Measurements from ENCODE around the gene HES7. TPM values are rescaled to one million over a fixed set of nuclear protein-coding genes. Genes with fewer than 3 reads are reported as not detected.

The HES7 gene
- total and polyA plus RNA-seq, 9 of the 15 experiments (the other 6 are each of a cell fraction or from before 2014, with no cell fraction given), result 0.03 to 1.7 (median 0.14) TPM; not detected in 1

DNA sequence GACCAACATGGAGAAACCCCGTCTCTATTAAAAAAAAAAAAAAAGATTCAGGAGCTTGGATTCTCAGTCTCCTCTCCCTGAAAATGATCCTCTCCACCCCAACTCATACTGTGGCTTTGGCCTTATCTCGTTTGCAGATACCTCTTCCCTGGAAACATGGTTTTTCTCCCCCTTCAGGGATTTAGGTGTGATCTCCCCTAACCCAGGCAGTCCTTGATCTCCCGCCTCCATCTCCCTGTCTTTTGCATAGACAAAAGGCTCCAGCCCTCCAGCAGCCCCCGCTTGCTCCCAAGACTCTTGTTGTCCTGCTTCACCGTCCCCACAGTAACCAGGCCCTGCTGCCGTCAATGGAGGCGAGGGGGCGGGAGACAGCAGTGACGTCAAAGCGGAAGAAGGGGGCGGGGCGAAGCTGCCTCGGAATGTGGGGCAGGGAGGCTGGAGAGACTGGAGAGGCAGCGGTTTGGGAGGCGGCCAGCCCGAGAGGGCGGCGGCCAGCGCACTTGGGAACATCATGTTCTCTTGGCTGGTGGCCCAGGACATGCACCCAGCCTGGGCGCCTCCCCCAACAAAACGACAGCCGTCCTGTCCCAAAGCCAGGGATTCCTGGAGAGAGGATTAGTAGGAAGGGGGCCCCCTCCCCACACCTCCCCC lies 30.2 kb upstream of the HES7 start (continued):
- TF ChIP-seq, protein P1, sequence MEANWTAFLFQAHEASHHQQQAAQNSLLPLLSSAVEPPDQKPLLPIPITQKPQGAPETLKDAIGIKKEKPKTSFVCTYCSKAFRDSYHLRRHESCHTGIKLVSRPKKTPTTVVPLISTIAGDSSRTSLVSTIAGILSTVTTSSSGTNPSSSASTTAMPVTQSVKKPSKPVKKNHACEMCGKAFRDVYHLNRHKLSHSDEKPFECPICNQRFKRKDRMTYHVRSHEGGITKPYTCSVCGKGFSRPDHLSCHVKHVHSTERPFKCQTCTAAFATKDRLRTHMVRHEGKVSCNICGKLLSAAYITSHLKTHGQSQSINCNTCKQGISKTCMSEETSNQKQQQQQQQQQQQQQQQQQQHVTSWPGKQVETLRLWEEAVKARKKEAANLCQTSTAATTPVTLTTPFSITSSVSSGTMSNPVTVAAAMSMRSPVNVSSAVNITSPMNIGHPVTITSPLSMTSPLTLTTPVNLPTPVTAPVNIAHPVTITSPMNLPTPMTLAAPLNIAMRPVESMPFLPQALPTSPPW (CRISPR knock-in tag; IDR thresholded peaks at IDR 0.05), result peak; percentile 81
- TF ChIP-seq KDM1A (IDR thresholded peaks at IDR 0.05) (no peak), CTBP1 (IDR thresholded peaks at IDR 0.05; ENCODE audit: borderline replicate concordance) (peak; percentile 66), YBX1 (IDR thresholded peaks at IDR 0.05) (no peak), RBBP5 (IDR thresholded peaks at IDR 0.05; ENCODE audit: borderline replicate concordance, insufficient read depth, low read length, poor library complexity, severe bottlenecking) (no peak), AFF4 (CRISPR knock-in tag; IDR thresholded peaks at IDR 0.05) (no peak), CHD1 (IDR thresholded peaks at IDR 0.05; ENCODE audit: low read length) (no peak), ESRRA (IDR thresholded peaks at IDR 0.05; ENCODE audit: borderline replicate concordance, low read depth) (peak; percentile 37; the same call in 1 of the 2 replicates), RBFOX2 (IDR thresholded peaks at IDR 0.05; ENCODE audit: low read depth, low read length) (peak; percentile 60), REST (IDR thresholded peaks at IDR 0.05; ENCODE audit: borderline replicate concordance) (no peak), REST (CRISPR knock-in tag; IDR thresholded peaks at IDR 0.05; ENCODE audit: low read depth) (no peak), ZNF561 (CRISPR knock-in tag; conservative IDR thresholded peaks at IDR 0.05) (no peak)
- TF ChIP-seq, protein P2, sequence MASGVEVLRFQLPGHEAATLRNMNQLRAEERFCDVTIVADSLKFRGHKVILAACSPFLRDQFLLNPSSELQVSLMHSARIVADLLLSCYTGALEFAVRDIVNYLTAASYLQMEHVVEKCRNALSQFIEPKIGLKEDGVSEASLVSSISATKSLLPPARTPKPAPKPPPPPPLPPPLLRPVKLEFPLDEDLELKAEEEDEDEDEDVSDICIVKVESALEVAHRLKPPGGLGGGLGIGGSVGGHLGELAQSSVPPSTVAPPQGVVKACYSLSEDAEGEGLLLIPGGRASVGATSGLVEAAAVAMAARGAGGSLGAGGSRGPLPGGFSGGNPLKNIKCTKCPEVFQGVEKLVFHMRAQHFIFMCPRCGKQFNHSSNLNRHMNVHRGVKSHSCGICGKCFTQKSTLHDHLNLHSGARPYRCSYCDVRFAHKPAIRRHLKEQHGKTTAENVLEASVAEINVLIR (CRISPR knock-in tag; IDR thresholded peaks at IDR 0.05), result peak; percentile 80

Data from K562 (cell line).